GM06990 (cell line): ENCODE measurements around the gene PVRIG.
"Not testable (repeated sequence)": the region's sequence is repeated elsewhere in the genome, so short reads cannot be mapped to it uniquely, and the experiment has no call there.

Source experiments
- DNase-seq: peaks from one replicate; pipeline ENCODE4 v3.0.0-alpha.2; 2011; ENCODE audit not compliant: insufficient read length; ENCODE audit errors: extremely low read depth
- H3K27me3 ChIP-seq: replicated peaks from 2 replicates; pipeline ENCODE4 v1.6.0; 2011; ENCODE audit warnings: low read length; ENCODE audit not compliant: control insufficient read depth, insufficient read depth
- H3K36me3 ChIP-seq: 2 replicates; pipeline ENCODE4 v1.5.1; 2011; ENCODE audit warnings: low read length; ENCODE audit not compliant: control insufficient read depth, insufficient read depth
- H3K4me3 ChIP-seq: replicated peaks from 2 replicates; pipeline ENCODE4 v1.5.1; 2011; ENCODE audit warnings: low read depth, mild to moderate bottlenecking, control low read depth, low read length
- CTCF ChIP-seq: IDR thresholded peaks from 2 replicates; pipeline ENCODE4 v1.5.1; 2011; ENCODE audit warnings: low read length, control low read depth, mild to moderate bottlenecking, inconsistent platforms; ENCODE audit not compliant: insufficient read depth, poor library complexity, severe bottlenecking

Gene PVRIG

GRCh38 chr7:100209493-100209892 is 10.3 kb upstream of the PVRIG start:
- TF ChIP-seq CTCF, result no peak
- Histone ChIP-seq H3K36me3 (no peaks in the 10 kb centered on the region), H3K4me3 (no peak overlapping the region), H3K27me3 (no peaks in the 10 kb centered on the region)
- DNase-seq, result no peak

GRCh38 chr7:100210805-100211204 is 8.9 kb upstream of the PVRIG start:
- Histone ChIP-seq H3K36me3 (no peaks in the 10 kb centered on the region), H3K4me3 (peak overlapping the region; percentile 65), H3K27me3 (no peaks in the 10 kb centered on the region)
- DNase-seq, result no peak
- TF ChIP-seq CTCF, result no peak

GRCh38 chr7:100211342-100211780 is 8.4 kb upstream of the PVRIG start:
- peak; percentile 47 for DNase-seq
- Histone ChIP-seq H3K27me3 (no peaks in the 10 kb centered on the region), H3K4me3 (peak overlapping the region; percentile 65), H3K36me3 (no peaks in the 10 kb centered on the region)
- TF ChIP-seq CTCF, result no peak

- Histone ChIP-seq H3K27me3 (no peaks in the 10 kb centered on the region), H3K36me3 (no peaks in the 10 kb centered on the region)
- TF ChIP-seq CTCF, result no peak
Observed at GRCh38 chr7:100212631-100213286, 7.0 kb upstream of the PVRIG start.

GRCh38 chr7:100213672-100214071 is 6.1 kb upstream of the PVRIG start:
- H3K27me3 ChIP-seq, result no peaks in the 10 kb centered on the region
- no peak for TF ChIP-seq CTCF
- no peak for DNase-seq
- no peaks in the 10 kb centered on the region for H3K36me3 ChIP-seq
- no peak overlapping the region for H3K4me3 ChIP-seq

More at GRCh38 chr7:100212631-100213286, 7.0 kb upstream of the PVRIG start:
- H3K4me3 ChIP-seq, result peak overlapping the region; percentile 31
- DNase-seq, result no peak

GRCh38 chr7:100214356-100214755 is 5.4 kb upstream of the PVRIG start:
- H3K4me3 ChIP-seq, result not testable (repeated sequence)

More at GRCh38 chr7:100214356-100214755, 5.4 kb upstream of the PVRIG start:
- DNase-seq, H3K27me3 ChIP-seq, H3K36me3 ChIP-seq: not testable (repeated sequence)
- TF ChIP-seq CTCF, result peak; percentile 7
